ENCODE data around the gene MS4A14.
"Not testable (repeated sequence)": the region's sequence is repeated elsewhere in the genome, so short reads cannot be mapped to it uniquely, and the experiment has no call there.

The MS4A14 gene

DNA sequence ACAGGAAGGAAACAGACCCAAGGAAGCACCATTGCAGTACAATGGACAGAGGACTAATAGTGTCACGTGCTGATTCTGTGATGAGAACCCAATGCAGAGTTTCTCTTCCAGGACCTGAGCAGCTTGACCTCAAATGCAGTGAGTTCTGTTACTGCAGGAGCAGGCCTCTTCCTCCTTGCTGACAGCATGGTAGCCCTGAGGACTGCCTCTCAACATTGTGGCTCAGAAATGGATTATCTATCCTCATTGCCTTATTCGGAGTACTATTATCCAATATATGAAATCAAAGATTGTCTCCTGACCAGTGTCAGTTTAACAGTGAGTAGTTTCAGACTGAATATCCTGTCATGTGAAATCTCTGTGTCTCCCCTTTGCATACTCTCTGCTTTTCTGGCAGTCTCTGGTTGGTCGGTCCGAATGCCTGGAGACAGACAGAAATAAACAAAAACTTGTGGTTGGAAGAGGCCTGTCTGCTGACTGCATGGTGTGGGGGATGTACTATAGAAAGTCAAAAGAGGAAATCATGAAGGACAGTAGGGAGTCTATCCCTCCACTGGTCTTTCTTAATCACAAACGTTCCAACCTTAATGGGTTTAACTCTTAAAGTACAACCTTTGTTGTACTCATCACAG lies 6.9 kb upstream of the MS4A14 start:
- no peak for DNase-seq (ENCODE audit: low read depth)

DNA sequence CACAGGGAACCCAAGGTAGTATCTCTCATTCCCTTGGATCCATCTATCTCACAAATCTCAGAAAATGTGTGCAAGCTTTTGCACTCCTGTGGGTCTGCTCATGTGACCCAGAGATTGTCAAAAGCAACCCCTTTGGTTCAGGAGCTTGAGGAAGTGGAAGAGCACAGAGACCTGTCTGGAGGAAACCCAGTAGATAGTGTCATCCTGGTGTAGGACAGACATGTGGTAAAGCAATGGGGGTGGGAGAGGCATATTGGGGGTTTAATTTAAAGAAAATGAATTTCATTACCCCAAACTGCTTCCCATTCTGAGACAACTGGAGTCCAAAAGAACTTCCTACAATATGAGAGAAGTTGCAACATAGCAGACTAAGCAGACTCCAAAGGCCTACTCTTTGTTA lies 5.8 kb upstream of the MS4A14 start:
- no peak for DNase-seq (ENCODE audit: low read depth)

DNA sequence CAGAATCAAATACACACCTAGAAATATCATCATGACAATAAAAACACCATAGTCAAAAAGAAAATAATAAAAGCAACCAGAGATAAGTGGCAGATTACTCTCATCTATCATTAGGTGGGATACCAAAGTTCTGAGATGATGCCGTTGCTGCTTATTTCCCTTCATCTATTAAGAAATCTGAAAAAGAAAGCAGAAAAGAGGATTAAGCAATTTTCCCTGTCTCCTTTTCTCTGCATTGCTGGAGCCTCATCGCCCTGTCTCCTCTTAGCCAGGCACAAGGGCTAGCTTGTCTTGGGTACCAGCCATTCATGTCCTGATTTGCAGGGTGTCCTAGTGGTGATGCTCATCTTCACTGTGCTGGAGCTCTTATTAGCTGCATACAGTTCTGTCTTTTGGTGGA lies 3.9 kb upstream of the MS4A14 start:
- no peak for DNase-seq (ENCODE audit: low read depth)

DNA sequence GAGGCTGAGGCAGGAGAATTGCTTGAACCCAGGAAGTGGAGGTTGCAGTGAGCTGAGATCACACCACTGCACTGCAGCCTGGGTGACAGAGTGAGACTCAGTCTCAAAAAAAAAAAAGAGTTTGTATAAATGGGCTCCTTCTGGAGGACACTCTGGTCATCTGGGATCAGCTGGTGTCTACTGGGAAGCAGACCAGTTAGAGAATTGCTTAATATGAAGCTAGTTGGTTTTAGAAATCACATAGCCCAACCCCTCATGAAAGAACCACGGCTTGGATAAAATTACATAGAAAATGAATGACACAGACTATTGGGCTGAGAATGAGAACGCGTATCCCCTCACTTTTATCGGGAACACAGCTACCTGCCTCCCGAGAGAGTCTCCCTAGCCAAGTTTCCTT lies 3.2 kb upstream of the MS4A14 start:
- DNase-seq (ENCODE audit: low read depth), result no peak

DNA sequence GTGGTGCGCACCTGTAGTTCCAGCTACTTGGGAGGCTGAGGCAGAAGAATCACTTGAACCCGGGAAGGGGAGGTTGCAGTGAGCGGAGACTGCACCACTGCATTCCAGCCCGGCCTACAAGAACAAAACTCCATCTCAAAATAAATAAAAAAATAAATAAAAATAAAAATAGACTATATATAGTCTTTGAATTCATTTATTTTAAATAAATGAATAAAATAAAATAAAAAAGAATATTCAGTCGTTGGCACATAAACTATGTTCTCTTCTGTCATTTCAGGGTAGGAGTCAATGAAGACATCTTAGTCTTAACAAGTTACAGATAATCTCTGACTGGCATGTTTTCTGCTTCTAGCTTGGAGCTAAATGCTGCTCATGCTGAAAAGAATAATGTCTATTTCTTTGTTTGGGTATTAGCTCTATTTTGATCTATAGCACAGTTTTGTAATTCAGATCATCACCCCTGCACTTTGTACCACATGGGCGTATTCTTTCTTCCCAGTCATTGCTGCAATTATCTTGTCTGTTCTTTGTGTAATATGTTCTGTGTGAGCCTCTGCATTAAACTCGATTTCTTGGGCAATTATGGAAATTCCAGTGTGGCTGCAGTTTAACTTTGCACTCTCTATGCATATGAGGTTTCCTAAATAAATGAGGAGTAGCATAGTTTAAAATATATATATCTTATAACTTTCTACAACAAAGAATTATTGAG lies 1.4 kb upstream of the MS4A14 start:
- DNase-seq (ENCODE audit: low read depth), result no peak

DNA sequence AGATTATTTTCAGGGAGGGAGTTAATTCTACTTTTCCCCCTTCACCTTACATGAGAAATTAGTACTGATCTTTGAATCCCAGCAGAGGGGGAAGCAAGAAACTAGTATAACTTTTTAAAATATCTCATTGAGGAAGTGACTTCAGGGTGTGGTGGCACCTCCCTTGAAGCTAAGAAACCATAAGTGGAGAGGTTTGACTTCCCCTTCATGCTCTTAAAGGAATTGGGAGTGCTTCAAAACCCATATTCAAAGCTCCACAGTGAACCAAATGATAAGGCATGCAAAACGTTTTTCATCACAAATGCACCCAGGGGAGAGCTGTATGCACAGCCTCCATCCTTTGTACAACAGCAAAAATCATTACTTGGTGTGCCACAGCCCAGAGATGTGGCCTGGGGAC lies 540 bp downstream of the MS4A14 start:
- DNase-seq (ENCODE audit: low read depth), result no peak

DNA sequence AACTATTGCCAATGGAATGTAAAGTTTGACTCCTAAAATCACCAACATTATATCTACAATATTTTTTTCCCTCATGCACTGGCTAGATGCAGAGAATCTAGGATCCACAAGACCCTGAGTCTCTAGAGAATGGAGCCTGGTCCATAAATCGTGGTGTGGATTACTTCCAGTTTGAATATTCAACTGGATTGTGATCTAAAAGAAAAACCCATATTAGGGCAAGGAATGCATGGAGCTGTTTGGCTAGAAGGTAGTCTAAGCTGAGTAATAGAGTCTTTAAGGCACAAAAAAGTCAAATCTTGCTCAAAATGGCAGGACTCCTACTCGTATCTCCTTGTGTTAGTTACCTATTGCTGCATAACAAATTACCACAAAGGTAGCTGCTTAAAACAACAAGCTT lies 23.8 kb downstream of the MS4A14 start:
- DNase-seq (ENCODE audit: low read depth), result no peak

DNA sequence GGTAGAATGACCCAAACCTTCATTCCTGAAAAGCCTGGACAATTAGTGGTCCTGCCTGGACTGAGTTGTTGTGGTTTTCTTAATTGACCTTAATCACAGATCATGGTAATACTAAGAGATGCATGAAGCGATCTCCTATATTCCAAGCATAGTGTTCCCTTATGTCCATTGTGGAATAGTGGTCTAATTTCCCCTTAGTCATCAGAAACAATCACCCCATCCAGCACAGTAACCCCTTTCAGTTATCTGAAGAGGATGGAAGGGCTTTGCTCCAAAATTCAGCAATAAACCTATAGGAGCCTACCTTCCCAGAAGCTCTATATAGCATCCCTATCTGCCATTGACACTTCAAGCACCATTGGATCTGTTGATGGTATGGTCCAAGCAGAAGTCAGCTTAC lies 26.4 kb downstream of the MS4A14 start:
- DNase-seq (ENCODE audit: low read depth), result no peak

DNA sequence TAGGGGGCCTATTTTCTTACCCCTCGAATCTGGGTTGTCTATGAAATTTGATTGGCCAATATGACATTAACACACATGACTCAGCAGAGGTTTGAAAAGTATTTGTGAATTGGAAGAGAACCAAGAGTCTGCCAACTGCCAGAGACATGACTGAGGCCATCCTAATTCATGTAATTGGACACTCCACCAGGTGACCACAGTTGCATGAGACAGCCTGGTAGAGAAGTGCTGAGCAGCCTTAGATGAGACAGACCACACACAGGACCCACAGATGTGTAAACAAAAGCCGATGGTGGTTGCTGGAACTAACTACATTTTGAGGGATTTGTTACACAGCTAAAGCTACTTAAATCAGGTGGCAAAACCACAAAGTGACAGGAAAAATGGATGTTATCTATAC lies 32.3 kb downstream of the MS4A14 start:
- DNase-seq (ENCODE audit: low read depth), result no peak

DNA sequence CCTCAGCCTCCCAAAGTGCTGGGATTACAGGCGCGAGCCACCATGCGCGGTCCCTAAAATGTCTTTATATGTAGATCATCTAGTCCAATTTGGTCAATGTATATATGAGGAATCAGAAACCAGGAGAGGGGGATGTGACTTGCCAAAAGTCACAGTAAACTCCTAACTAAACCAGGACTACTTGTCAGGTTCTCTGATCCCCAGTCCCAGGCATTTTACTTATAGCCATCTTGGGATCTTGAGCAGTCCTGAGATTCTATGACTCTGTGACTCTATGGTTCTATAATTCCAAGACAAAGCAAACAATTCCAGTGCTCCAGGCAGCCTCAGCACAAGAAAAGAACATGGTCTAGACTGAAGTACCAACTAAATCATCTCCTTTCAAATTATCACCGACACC lies 33.0 kb downstream of the MS4A14 start, which contains the start of gene MS4A5:
TSS of gene MS4A5 (plus strand) at position 301 of the 400 bp plus-strand sequence. CDS start 103 bp downstream, outside the sequence.
- DNase-seq (ENCODE audit: low read depth), result no peak

DNA sequence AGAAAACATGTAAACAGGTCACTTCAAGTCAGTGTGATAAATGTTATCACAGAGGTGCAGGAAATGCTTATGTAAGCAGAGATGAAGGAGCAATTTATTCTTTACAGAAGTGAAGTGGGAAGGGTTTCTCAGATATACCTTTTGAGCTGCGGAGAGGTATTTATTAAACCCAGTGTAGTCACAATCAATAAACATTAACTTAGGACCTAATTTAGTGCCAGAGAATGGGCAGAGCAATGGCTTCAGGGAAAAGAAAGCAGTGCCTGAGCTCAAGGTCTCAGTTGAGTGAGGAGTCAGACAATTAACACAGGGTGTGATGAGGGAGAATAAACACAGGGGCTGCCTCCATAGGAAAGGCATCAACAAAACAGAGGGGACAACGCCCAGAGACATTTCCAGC lies 35.0 kb downstream of the MS4A14 start:
- DNase-seq (ENCODE audit: low read depth), result no peak

DNA sequence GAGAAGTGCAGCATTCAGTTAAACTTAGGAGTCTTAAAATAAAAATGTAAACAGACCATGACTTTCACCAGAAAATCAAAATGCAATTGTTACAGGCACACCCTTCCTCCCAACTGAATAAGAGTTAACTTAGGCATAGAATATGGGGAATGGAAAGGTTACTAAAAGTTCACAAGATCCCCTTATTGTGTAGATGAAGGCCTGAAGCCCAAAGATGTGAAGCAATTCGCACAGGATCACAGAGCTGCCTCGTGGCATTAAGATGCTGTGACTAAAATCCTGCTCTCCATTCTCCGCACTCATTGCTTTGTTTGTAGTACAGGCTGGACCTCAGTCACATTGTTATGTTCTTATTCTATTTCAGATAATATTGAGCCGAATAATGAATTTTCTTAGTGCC lies 37.1 kb downstream of the MS4A14 start:
- DNase-seq (ENCODE audit: low read depth), result no peak

DNA sequence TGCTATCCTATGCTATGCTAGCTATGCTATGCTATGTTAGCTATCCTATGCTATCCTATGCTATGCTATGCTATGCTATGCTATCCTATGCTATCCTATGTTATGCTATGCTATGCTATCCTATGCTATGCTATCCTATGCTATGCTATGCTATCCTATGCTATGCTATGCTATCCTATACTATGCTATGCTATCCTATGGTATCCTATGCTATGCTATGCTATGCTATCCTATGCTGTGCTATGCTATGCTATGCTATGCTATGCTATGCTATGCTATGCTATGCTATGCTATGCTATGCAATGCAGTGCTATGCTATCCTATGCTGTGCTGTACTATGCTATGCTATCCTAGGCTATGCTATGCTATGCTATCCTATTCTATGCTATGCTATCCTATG lies 50.8 kb downstream of the MS4A14 start:
- DNase-seq (ENCODE audit: low read depth), result no peak

DNA sequence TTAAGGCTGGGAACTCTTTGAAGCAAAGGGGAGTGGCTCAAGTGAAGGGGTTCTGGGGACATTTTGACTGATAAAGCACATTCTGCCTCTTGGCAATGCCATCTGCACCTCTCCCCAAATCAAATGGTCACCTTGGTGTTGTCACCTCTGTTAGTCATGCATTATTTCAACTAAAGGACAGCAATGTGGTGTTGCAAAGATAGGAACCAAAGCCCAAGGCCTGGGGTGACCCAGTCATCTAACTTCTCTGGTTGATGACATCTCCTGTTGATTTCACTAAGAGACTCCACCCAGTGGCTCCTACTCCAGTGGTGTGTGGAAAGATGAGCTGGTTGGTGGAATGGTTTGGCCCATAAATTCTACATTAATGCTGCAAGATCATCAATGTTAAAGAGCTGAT lies 51.6 kb downstream of the MS4A14 start:
- DNase-seq (ENCODE audit: low read depth), result no peak

DNA sequence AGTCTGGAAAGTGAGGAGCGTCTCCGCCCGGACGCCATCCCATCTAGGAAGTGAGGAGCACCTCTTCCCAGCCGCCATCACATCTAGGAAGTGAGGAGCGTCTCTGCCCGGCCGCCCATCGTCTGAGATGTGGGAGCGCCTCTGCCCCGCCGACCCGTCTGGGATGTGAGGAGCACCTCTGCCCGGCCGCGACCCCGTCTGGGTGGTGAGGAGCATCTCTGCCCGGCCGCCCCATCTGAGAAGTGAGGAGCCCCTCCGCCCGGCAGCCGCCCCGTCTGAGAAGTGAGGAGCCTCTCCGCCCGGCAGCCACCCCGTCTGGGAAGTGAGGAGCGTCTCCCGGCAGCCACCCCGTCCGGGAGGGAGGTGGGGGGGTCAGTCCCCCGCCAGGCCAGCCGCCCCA lies 54.9 kb downstream of the MS4A14 start:
- not testable (repeated sequence) for DNase-seq (ENCODE audit: low read depth)

DNA sequence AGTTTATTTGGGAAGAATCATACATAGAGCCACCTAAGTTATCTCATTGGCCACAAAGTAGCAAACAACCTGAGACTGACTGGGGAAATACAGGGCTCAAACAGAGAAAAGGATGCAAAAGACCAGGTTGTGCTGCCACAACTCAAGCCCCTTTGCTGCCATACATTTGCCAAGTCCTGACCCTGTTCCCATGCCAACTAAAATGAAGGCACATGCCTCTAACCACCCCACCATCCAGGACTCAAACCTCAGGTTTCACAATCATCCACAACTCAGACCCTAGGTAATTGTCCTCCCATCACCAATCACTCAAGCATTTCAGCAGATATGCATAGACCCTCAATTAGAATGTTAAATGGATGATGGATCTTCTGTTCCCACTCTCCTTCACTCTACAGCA lies 58.0 kb downstream of the MS4A14 start:
- DNase-seq (ENCODE audit: low read depth), result no peak

DNA sequence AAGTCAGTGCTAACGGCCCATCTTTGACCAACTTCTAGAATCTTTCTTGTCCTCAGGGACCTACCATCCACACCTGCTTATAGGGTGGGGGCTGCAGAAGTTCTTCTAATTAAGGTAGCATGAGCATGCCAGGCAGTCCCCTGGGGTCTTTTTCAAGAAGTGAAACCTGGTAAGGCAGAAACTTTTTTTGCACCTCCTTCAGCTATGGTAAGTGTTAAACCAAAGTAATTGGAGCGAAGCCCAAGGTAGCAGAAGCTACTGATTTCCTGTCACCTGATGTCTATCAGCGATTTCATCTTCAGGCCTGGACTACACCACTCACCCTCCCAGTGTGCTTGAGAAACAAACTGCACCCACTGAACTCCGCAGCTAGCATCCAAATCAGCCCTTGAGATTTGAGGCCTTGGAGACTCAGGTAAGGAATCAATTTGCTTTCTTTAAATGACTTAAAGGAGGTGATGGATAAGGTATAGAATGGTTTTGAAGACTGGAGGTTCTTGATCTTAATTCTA lies 59.3 kb downstream of the MS4A14 start, which contains the start of gene MS4A1:
TSS of gene MS4A1 (plus strand) at position 317 of the 512 bp plus-strand sequence. CDS start 6,528 bp downstream, outside the sequence.
- no peak for DNase-seq (ENCODE audit: low read depth)

DNA sequence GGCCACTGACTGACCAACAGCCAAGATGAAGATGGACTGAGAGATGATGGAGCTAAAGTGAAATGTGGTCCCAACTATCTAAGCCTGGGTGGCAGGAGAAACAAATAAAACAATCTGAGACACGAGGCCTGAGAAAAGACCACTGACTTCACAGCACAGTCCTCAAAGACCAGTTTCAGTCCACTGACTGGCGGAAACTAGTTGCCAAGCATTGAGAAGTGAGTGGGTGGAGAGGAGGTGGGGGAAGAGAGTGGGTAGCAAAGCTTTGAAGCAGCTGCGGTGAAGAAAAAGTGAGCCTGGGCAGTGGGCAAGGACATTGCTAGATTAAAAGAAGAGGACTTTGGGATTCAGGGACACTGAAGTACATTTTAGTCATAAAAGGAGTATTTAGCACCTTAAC lies 61.3 kb downstream of the MS4A14 start:
- DNase-seq (ENCODE audit: low read depth), result no peak

DNA sequence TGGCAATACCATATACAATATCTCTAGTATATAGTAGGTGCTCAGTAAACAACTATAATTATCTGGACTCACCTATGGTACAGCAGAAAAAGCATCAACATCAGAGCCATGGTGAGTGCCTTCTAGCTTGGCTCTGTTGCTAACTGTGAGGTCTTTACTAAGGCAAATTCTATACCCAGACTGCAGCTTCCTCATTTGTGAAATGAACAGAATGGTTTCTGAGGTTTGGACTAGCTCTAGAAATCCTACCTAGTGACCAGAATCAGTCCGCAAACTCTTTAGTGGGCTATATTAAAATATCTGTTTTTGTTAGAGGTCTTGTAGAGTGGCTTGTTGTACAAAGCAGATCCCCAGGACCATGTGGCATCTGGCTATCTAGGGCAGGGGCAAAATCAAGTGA lies 63.1 kb downstream of the MS4A14 start:
- DNase-seq (ENCODE audit: low read depth), result no peak
